Nephron (organoid): ENCODE measurements around the gene FHL1.

Experiments
- H3K27ac Mint-ChIP-seq, 3 experiments: 2 replicates each; pipeline ENCODE4 v1.8.0; 2020; ENCODE audit warnings: mixed read lengths in 3 of 3, mild to moderate bottlenecking in 2 of 3, moderate library complexity in 1 of 3
- H3K27me3 Mint-ChIP-seq: 2 replicates; pipeline ENCODE4 v1.8.0; 2021; ENCODE audit warnings: low read depth, mild to moderate bottlenecking, moderate library complexity, mixed read lengths
- H3K36me3 Mint-ChIP-seq: 2 replicates; pipeline ENCODE4 v1.8.0; 2020; ENCODE audit warnings: low read depth, mixed read lengths
- H3K4me1 Mint-ChIP-seq: 2 replicates; pipeline ENCODE4 v1.8.0; 2020; ENCODE audit warnings: mixed read lengths
- H3K4me3 Mint-ChIP-seq, 3 experiments: 2 replicates each; pipeline ENCODE4 v1.8.0; 2020; ENCODE audit warnings: mild to moderate bottlenecking in 3 of 3, mixed read lengths in 3 of 3, moderate library complexity in 2 of 3
- H3K9me3 Mint-ChIP-seq: 2 replicates; pipeline ENCODE4 v1.8.0; 2020; ENCODE audit warnings: mixed read lengths
- TF ChIP-seq, protein P1 (sequence below), 3 experiments: fragments of 200-600 bp; sonication (generic); IDR thresholded peaks; one replicate each; pipeline ENCODE4 v1.5.0; 2021; ENCODE audit warnings: antibody characterized with exemption in 3 of 3; ENCODE audit not compliant: unreplicated experiment in 3 of 3

The FHL1 gene

DNA sequence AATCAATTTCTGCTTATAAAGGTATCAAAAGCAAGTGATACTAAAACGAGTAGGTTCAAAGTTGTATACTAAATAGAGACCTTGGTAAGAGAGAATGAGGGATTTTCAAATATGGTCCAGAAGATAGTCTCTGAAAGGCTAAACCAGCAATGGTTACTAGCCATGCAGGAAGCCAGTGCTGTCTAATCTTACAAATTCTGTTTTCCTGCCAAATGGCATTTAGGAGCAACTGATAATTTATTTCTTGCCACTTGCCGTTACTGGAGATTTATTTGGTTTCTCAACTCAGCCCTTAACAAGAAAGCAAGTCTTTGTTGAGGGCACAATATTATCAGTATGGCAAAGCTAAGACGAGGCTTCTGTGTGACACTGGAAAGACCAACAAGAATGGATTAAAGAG, 56.6 kb downstream of the FHL1 start:
- TF ChIP-seq, protein P1, sequence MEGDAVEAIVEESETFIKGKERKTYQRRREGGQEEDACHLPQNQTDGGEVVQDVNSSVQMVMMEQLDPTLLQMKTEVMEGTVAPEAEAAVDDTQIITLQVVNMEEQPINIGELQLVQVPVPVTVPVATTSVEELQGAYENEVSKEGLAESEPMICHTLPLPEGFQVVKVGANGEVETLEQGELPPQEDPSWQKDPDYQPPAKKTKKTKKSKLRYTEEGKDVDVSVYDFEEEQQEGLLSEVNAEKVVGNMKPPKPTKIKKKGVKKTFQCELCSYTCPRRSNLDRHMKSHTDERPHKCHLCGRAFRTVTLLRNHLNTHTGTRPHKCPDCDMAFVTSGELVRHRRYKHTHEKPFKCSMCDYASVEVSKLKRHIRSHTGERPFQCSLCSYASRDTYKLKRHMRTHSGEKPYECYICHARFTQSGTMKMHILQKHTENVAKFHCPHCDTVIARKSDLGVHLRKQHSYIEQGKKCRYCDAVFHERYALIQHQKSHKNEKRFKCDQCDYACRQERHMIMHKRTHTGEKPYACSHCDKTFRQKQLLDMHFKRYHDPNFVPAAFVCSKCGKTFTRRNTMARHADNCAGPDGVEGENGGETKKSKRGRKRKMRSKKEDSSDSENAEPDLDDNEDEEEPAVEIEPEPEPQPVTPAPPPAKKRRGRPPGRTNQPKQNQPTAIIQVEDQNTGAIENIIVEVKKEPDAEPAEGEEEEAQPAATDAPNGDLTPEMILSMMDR (IDR thresholded peaks at IDR 0.05; ENCODE audit: unreplicated experiment in 3 of 3), result no peak
- Mint-ChIP-seq H3K27ac (no peak overlapping the region), H3K9me3 (no peaks in the 10 kb centered on the region), H3K36me3 (peaks cover 4% of the 10 kb centered on the region), H3K4me1 (peaks cover 29% of the 10 kb centered on the region), H3K27me3 (no peaks in the 10 kb centered on the region), H3K4me3 (no peak overlapping the region)

DNA sequence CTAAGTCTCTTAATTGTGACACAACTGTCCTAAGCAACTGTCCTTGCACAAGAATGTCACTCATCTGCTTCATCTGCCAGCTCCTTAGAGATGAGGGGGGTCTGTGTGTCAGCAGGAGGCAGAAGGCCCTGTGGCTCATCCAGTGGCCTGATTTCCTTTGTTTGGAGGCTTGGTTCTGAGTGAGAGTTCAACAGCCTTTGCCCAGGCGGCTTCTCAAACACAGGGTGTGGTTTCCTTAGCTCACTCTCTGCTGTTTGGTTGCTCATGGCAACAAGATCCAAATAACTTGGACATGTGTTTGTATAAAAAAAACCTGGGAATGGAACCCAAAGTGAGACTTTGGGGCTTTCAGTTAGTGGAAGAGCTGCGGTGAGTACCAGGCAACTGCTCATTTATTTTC, 57.2 kb downstream of the FHL1 start:
- no peaks in the 10 kb centered on the region for H3K9me3 Mint-ChIP-seq
- TF ChIP-seq, protein P1 (IDR thresholded peaks at IDR 0.05; ENCODE audit: unreplicated experiment in 3 of 3), result no peak
- no peak overlapping the region for H3K4me3 Mint-ChIP-seq
- H3K4me1 Mint-ChIP-seq, result peaks cover 27% of the 10 kb centered on the region
- no peaks in the 10 kb centered on the region for H3K27me3 Mint-ChIP-seq
- H3K27ac Mint-ChIP-seq, result no peak overlapping the region
- H3K36me3 Mint-ChIP-seq, result peaks cover 4% of the 10 kb centered on the region

DNA sequence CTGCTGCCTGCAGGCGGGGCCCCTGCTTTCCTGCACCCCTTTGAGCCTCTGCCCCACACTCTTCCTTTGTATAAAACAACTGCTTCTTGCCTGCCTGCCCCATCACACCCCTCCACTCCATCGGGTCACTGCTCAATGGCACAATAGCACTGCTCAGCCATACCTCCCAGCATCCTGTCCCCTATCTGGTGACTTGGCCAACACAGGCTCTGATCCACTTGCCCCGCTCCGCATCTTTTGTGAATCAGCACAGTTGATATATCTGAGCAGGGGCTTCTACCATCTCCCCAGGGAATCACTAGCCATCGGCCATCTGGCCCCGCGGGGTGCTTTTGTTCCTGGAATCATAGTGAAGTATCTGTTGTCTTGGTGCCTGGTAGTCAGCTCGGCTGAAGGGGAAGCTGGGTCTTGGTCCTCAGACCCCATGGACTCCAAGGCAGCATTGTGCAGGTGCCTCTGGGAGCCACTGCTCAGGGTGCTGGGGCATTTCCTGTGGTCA, 58.6 kb downstream of the FHL1 start:
- Mint-ChIP-seq H3K4me3 (no peak overlapping the region), H3K27ac (no peak overlapping the region), H3K9me3 (peaks cover 3% of the 10 kb centered on the region), H3K4me1 (peaks cover 29% of the 10 kb centered on the region), H3K36me3 (peaks cover 8% of the 10 kb centered on the region), H3K27me3 (no peaks in the 10 kb centered on the region)
- TF ChIP-seq, protein P1 (IDR thresholded peaks at IDR 0.05; ENCODE audit: unreplicated experiment in 3 of 3), result no peak

DNA sequence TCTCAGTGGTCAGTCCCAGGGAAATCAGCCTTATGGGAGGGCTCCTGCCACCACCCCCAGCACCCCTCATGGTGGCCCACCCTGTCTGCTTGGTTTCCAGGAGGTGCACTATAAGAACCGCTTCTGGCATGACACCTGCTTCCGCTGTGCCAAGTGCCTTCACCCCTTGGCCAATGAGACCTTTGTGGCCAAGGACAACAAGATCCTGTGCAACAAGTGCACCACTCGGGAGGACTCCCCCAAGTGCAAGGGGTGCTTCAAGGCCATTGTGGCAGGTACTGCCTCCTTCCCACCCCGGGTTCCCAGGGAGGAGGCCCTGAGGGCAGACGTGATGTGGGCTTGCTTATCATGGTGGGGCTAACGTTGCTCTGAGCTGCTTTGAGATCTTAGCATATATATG, 59.6 kb downstream of the FHL1 start:
- H3K36me3 Mint-ChIP-seq, result peaks cover 8% of the 10 kb centered on the region
- no peak overlapping the region for H3K4me3 Mint-ChIP-seq
- H3K27ac Mint-ChIP-seq, result no peak overlapping the region
- H3K27me3 Mint-ChIP-seq, result no peaks in the 10 kb centered on the region
- H3K9me3 Mint-ChIP-seq, result peaks cover 3% of the 10 kb centered on the region
- H3K4me1 Mint-ChIP-seq, result peaks cover 24% of the 10 kb centered on the region
- TF ChIP-seq, protein P1 (IDR thresholded peaks at IDR 0.05; ENCODE audit: unreplicated experiment in 3 of 3), result no peak

DNA sequence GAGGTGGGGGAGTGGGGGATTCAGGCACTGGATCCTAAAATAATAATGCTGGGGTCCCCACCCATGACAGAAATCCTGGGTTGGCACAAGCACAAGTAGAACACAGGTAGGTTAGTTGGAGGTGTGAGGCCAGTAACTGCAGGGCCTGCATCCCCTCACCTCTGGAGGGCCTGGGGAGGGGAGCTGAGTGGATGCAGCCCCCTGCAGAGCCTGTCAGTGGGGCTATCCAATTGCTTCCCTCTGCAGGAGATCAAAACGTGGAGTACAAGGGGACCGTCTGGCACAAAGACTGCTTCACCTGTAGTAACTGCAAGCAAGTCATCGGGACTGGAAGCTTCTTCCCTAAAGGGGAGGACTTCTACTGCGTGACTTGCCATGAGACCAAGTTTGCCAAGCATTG, 60.2 kb downstream of the FHL1 start:
- Mint-ChIP-seq H3K36me3 (peaks cover 8% of the 10 kb centered on the region), H3K4me3 (no peak overlapping the region), H3K27ac (no peak overlapping the region), H3K27me3 (no peaks in the 10 kb centered on the region), H3K9me3 (peaks cover 3% of the 10 kb centered on the region), H3K4me1 (peaks cover 24% of the 10 kb centered on the region)
- TF ChIP-seq, protein P1 (IDR thresholded peaks at IDR 0.05; ENCODE audit: unreplicated experiment in 3 of 3), result no peak

DNA sequence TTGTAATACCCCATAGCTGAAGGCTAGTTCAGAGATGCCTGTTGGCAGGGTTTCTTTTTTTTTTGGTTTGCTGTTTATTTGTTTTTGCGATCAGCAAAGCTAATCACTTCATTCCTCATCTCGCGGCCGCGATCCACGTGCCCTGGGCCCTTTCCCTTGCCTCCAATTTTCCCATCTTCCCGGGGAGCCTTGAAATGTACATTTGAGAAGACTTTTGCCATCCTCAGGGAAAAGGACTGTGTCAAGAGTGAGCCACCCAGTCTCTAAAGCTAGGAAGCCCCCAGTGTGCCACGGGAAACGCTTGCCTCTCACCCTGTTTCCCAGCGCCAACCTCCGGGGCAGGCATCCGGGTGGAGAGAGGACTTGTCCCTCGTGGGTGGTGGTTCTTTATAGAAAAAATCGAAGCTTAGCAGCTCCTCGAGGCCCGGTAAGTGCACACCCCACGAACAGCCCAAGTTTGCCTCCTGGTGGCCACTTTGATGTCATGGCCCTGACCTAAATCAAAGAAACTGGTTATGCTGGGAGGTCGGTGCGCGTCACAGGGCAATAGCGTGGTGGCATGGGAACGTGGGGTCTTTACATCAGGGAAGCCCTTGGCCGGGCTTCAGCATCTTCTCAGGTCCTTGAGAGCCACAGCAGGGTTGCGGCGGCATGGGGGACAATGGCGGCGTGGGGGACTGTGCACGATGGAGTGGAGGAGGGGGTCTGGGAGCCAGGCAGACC, 61.8 kb downstream of the FHL1 start:
- Mint-ChIP-seq H3K4me3 (no peak overlapping the region), H3K9me3 (peaks cover 7% of the 10 kb centered on the region), H3K27me3 (no peaks in the 10 kb centered on the region), H3K36me3 (peaks cover 8% of the 10 kb centered on the region), H3K4me1 (peaks cover 16% of the 10 kb centered on the region), H3K27ac (no peak overlapping the region)
- TF ChIP-seq, protein P1 (IDR thresholded peaks at IDR 0.05; ENCODE audit: unreplicated experiment in 3 of 3), result peak in 2 of 3 experiments; percentile 34 to 45
